Hippocampal formation (tissue), 2 donors: Measurements from ENCODE around the gene ZNF556.

Experiments
- DNase-seq, 2 donors: peaks; one replicate each; lab custom pipeline; 2025; lab: John Stamatoyannopoulos, UW

ZNF556 gene

DNA sequence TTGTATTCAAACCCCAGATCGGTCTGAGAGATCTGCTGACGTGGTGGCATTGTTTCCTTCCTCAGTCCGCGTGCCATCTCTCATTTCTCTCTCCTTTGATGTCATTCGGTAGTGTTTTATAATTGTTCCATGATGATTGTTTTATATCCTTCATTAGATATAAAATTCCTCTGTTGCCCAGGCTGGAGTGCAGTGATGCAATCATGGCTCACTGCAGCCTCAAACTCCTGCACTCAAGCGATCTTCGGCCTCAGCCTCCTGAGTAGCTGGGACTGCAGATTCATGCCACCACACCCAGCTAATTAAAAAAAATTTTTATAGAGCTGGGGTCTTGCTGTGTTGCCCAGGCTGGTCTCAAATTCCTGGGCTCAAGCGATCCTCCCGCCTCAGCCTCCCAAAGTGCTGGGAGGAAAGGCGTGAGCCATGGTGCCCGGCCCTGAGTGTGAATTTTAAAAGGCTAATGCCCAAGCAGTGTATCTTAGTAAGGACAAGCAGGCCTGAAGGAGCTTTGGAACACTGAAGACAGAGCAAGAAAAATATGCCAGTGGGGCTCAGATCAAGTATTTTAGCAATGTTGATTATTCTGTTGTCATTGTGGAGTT is 38.9 kb downstream of the ZNF556 start:
- DNase-seq = no peak

DNA sequence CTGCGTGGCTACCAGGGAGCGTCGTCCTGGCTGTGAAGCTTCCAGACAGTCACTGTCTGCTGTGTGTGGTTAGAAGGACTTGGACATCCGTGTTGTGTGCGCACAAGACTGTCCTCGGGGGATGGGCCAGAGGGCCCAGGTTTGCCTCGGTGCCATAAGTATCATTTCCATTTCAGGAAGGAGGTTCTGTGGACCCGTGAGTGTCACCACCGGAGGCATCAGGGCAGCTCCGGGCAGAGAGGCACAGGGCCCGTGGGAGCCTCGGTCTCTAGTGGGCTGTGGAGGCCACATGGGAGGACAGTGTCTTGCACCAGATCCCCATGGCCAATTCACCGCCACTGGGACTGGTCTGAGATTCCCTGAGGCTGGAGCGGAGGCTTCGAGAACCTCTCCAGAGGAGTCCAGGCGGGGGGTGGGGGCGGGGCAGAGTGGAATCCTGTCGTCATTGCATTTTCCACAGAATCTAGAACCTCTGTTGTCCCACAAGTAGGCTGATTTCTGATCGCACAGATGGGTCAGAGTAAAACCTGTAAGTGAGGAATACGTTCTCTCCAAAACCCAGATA is 39.6 kb downstream of the ZNF556 start:
- DNase-seq = no peak

DNA sequence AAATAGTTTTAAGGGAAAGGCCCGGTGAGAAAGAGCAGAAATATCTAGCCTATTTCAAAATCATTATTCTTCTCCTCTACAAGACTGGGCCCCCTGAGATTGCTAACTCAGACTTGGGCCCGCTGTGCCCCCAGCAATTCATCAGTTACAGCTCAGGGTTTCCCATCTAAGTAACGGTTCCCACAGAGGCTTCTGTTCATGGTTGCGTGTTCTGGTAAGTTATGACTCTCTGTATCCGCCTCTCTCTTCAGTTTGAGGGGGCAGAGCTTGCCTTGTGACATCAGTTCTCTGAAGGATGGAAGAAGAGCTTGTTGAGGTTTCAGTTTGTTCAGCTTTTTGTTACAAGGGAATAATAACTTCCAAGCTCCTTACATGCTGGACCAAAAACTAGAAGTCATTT is 45.2 kb downstream of the ZNF556 start:
- no peak for DNase-seq

DNA sequence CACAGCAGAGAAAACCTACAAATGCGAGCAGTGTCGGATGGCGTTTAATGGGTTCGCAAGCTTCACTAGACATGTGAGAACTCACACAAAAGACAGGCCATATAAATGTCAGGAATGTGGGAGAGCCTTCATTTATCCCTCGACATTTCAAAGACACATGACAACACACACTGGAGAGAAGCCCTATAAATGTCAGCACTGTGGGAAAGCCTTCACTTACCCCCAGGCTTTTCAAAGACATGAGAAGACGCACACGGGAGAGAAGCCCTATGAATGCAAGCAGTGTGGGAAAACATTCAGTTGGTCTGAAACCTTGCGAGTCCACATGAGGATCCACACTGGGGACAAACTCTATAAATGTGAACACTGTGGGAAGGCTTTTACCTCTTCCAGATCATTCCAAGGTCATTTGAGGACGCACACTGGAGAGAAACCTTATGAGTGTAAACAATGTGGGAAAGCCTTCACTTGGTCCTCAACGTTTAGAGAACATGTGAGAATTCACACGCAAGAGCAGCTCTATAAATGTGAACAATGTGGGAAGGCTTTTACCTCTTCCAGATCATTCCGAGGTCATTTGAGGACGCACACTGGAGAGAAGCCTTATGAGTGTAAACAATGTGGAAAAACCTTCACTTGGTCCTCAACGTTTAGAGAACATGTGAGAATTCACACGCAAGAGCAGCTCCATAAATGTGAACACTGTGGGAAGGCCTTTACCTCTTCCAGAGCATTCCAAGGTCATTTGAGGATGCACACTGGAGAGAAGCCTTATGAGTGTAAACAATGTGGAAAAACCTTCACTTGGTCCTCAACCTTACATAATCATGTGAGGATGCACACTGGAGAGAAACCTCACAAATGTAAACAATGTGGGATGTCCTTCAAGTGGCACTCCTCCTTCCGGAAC is 50.4 kb downstream of the ZNF556 start:
- DNase-seq = no peak

DNA sequence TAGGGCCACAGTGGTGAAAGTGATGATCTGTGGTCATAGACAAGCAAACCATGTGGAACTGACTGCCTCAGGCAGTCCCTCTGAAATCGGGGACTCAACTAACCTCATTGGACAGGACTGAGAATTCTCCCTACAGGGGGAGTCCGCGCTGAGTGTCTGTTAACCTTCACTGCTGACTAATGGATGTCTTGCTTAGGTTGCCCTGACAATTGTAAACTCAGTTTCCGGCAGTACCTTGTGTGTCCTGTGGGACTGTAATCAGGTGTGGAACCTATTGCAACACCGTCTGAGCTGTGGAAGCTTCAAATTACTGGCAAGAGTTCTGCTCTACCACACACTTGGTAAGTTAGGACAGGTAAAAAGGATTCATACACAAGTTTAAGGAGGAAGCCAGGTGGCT is 55.9 kb downstream of the ZNF556 start:
- no peak for DNase-seq

DNA sequence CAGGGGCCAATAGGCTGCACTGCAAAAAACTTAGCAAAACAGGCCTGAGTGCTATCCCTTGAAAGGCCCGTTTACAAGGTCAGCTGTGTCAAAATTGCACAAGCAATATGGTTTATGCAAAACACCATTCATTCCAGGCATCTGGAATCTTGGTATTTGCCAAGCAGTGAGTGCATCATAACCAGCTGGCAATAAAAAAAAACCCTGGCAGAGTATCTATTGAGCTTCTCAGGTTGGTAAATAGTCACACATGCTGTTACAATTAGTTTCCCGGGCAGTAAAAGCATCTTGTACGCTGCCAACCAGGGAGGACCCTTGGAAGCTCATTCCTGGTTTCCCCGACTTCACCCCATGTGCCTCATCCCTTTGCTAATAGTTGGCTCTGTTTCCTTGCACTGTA is 56.4 kb downstream of the ZNF556 start:
- DNase-seq = peak in 1 of 2 donors; percentile 8

DNA sequence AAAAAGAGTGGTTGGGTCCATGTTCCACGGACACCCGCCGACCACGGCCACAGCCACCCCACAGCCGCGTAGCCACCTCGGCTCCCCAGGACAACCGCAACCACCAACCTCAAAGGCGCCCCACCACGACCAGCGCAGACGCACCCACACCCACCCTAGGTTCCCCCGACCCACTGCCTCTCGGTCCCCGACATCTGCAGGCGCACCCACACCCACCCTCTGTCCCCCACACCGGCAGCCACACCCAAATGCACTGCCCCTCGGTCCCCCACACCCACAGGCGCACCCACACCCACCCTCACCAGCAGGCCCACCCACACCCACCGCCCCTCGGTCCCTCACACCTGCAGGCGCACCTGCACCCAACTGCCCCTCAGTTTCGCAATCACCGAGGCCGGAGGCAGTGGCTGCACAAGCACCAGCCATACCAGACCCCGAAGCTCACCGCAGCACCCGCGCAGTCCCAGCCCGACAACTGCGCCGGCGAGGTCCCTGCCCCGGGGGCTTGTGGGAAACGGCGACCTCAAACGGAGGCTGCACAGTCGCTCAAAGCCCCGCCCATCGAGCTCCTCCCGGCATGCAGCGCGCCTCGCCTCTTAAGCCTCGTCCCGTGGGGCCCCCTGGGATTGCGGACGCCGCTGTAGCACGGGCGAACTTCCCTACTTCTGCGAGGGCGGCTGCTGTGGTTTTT is 59.4 kb downstream of the ZNF556 start:
- DNase-seq = no peak

DNA sequence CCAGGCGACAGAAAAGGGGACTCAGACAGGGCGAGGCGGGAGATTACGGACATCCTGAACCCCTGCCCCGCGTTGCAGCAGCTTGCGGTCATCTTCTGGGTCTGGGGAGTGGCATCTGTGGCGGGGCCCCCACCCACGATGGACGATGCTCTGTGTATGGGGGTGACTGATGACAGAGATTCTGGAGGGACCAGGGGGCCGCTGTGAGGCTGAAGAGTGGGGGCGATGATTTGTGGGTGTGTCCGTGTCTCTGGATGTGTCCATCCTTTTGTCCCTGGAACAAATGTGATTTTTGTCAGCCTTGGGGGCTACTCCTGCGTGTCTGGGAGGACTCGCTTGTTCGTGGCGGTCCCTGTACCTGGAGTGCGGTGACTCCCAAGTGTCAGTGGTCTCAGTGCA is 59.9 kb downstream of the ZNF556 start:
- DNase-seq = no peak
